K562 (cell line): ENCODE measurements around the gene UNC80. TPM values are rescaled to one million over a fixed set of nuclear protein-coding genes. Genes with fewer than 3 reads are reported as not detected.

Experiments used
- ATAC-seq: fragments of 200-7000 bp; cut with Tn5 transposase; 3 replicates; pipeline ENCODE4 v1.9.1; 2020; ENCODE audit warnings: moderate library complexity
- BruUV-seq: library from RNA; stranded (reverse); fragments of 400-500 nt; replicated peaks from 2 replicates; lab custom pipeline; 2021; lab: Mats Ljungman, UMichigan
- CTCF ChIA-PET: fragments of 300-600 bp; formaldehyde crosslinking; extraction: SDS; loops from one replicate; lab custom pipeline; 2021; ENCODE audit warnings: low intra/inter-chr PET ratio; lab: Yijun Ruan, JAX
- POLR2A ChIA-PET: fragments of 300-600, 350-650 bp; sonication (Branson Sonifier 250); formaldehyde crosslinking; extraction: SDS; loops from one replicate; lab custom pipeline; 2021; ENCODE audit warnings: antibody characterized with exemption, inconsistent platforms; lab: Yijun Ruan, JAX
- DNase-seq, 4 experiments: peaks; one replicate each; pipeline versions ENCODE4 v3.0.0 to v3.0.0-alpha.2; 2011 to 2018; ENCODE audit warnings: low spot score in 3 of 4, mixed read lengths in 3 of 4; ENCODE audit errors: extremely low read depth in 1 of 4
- FAIRE-seq: peaks from 2 replicates; lab custom pipeline; 2011; peaks lifted over from hg19 to GRCh38; lab: Jason Lieb, UNC
- H2AFZ ChIP-seq: 2 replicates; pipeline ENCODE4 v1.6.0; 2011; ENCODE audit warnings: low read depth, low read length, control low read depth, inconsistent platforms
- H3K27ac ChIP-seq: fragments of 200-600 bp; 3 replicates; pipeline ENCODE4 v1.8.0; 2011; ENCODE audit warnings: low read depth, mild to moderate bottlenecking, control low read depth, inconsistent platforms, low read length, moderate library complexity, mixed read lengths; ENCODE audit errors: extremely low read depth
- H3K27me3 ChIP-seq, 2 experiments: fragments of 300-600 bp in 1 of 2; 2 replicates in 1 of 2; 3 replicates in 1 of 2; pipeline versions ENCODE4 v1.6.0 to v1.8.0; 2011; ENCODE audit warnings: inconsistent platforms in 2 of 2, low read length in 2 of 2, mild to moderate bottlenecking in 1 of 2, mixed read lengths in 1 of 2, moderate library complexity in 1 of 2; ENCODE audit not compliant: control insufficient read depth in 2 of 2, insufficient read depth in 2 of 2
- H3K36me3 ChIP-seq: fragments of 300-600 bp; 3 replicates; pipeline ENCODE4 v1.8.0; 2011; ENCODE audit warnings: mild to moderate bottlenecking, low read length, inconsistent platforms; ENCODE audit not compliant: control insufficient read depth, insufficient read depth
- H3K4me1 ChIP-seq, 2 experiments: fragments of 200-600 bp in 1 of 2; replicated peaks in 1 of 2; 2 replicates in 1 of 2; 3 replicates in 1 of 2; pipeline versions ENCODE4 v1.5.1 to v1.8.0; 2011; ENCODE audit warnings: inconsistent platforms in 2 of 2, low read length in 2 of 2, mild to moderate bottlenecking in 1 of 2, mixed read lengths in 1 of 2, moderate library complexity in 1 of 2; ENCODE audit not compliant: control insufficient read depth in 2 of 2, insufficient read depth in 2 of 2
- H3K4me2 ChIP-seq: 2 replicates; pipeline ENCODE4 v1.6.1; 2011; ENCODE audit warnings: low read length, control low read depth, inconsistent platforms, mixed read lengths; ENCODE audit not compliant: insufficient read depth
- H3K4me3 ChIP-seq: fragments of 200-600 bp; sonication (generic), shearing (Covaris generic); 2 replicates; pipeline ENCODE4 v1.5.1; 2016; ENCODE audit warnings: control low read depth, inconsistent platforms
- H3K79me2 ChIP-seq: fragments of 200-600 bp; 3 replicates; pipeline ENCODE4 v1.8.0; 2011; ENCODE audit warnings: low read length, inconsistent platforms; ENCODE audit not compliant: control insufficient read depth, insufficient read depth
- H3K9ac ChIP-seq, 2 experiments: 2 replicates each; pipeline versions ENCODE4 v1.6.0 to v1.6.1; 2011; ENCODE audit warnings: low read depth in 2 of 2, low read length in 2 of 2, control low read depth in 1 of 2, inconsistent platforms in 1 of 2, mild to moderate bottlenecking in 1 of 2, mixed read lengths in 1 of 2; ENCODE audit not compliant: insufficient read depth in 1 of 2
- H3K9me1 ChIP-seq: one replicate; pipeline ENCODE4 v1.6.0; 2011; ENCODE audit warnings: inconsistent platforms, mild to moderate bottlenecking, low read length, moderate library complexity; ENCODE audit not compliant: control insufficient read depth, insufficient read depth
- H3K9me3 ChIP-seq: replicated peaks from 2 replicates; pipeline ENCODE4 v1.5.1; 2011; ENCODE audit warnings: low read depth, low read length, inconsistent platforms; ENCODE audit not compliant: control insufficient read depth, insufficient read depth
- H4K20me1 ChIP-seq: replicated peaks from 2 replicates; pipeline ENCODE4 v1.6.1; 2011; ENCODE audit warnings: low read length, inconsistent platforms, mixed read lengths; ENCODE audit not compliant: control insufficient read depth, insufficient read depth
- CBFA2T3 ChIP-seq: fragments of 450-650 bp; IDR thresholded peaks from 2 replicates; pipeline ENCODE4 v1.6.1; 2017
- CEBPB ChIP-seq: fragments of 450-650 bp; IDR thresholded peaks from 2 replicates; pipeline ENCODE4 v1.6.1; 2016; ENCODE audit warnings: missing genetic modification characterization, missing compliant biosample characterization
- E2F5 ChIP-seq: sonication (generic); formaldehyde crosslinking; IDR thresholded peaks from 2 replicates; pipeline ENCODE4 v1.8.0; 2022; ENCODE audit warnings: mild to moderate bottlenecking, missing genetic modification reagents
- ELF4 ChIP-seq: fragments of 450-650 bp; formaldehyde crosslinking; IDR thresholded peaks from 2 replicates; pipeline ENCODE4 v1.4.0; 2022; ENCODE audit warnings: missing genetic modification characterization
- HNRNPL ChIP-seq: fragments of 200-400 bp; formaldehyde crosslinking; IDR thresholded peaks from 2 replicates; pipeline ENCODE4 v1.6.1; 2017; ENCODE audit warnings: low read depth, mild to moderate bottlenecking, low read length
- RBBP5 ChIP-seq: fragments of 200-600 bp; sonication (generic); IDR thresholded peaks from 2 replicates; pipeline ENCODE4 v1.6.1; 2012; ENCODE audit warnings: borderline replicate concordance, mild to moderate bottlenecking, low read length, control low read depth, inconsistent platforms; ENCODE audit not compliant: insufficient read depth, poor library complexity, severe bottlenecking
- TSHZ1 ChIP-seq: fragments of 250-450 bp; sonication (Bioruptor Pico); IDR thresholded peaks from 2 replicates; pipeline ENCODE4 v1.4.0; 2020; ENCODE audit warnings: mild to moderate bottlenecking, moderate library complexity
- ZEB2 ChIP-seq: fragments of 450-650 bp; IDR thresholded peaks from 2 replicates; pipeline ENCODE4 v1.6.1; 2016
- WGBS: fragments of 100-300 bp; shearing (Covaris generic); methylation state at CpG from one replicate; pipeline ENCODE4 v1.1.6; 2016; ENCODE audit warnings: low coverage, mixed read lengths; ENCODE audit not compliant: insufficient coverage; ENCODE audit errors: missing lambda C conversion rate; 5-methylcytosine and 5-hydroxymethylcytosine counted together
- in situ Hi-C: fragments of 300-500 bp; cut with MboI; formaldehyde crosslinking; loops from 4 replicates; pipeline ENCODE4 v1.15.0; 2018; ENCODE audit warnings: inconsistent platforms, mixed read lengths
- intact Hi-C: fragments of 100-400 bp; cut with micrococcal nuclease; formaldehyde crosslinking; loops from 2 replicates; pipeline ENCODE4 v1.14.2; 2022
- polyA plus RNA-seq, 8 experiments: library from polyadenylated mRNA; depleted of rRNA in 4 of 8; stranded (reverse) in 5 of 8; unstranded in 3 of 8; fragments of >200 nt; fragmentation: Nextera tagmentation in 2 of 8; fragmentation: Illumina TruSeq in 1 of 8; extraction: Ambion mirVana in 2 of 8; extraction: Trizol in 1 of 8; gene quantifications; 2 replicates each; pipeline versions ENCODE4 v1.2.1 to v1.2.3, GENCODE V29; 2011 to 2014; ENCODE audit warnings: inconsistent platforms in 1 of 8, missing spikeins in 1 of 8
- total RNA-seq, 7 experiments: library from RNA; depleted of rRNA in 6 of 7; stranded (reverse); fragments of >200 nt in 6 of 7; fragmentation: Illumina TruSeq in 2 of 7; extraction: Trizol in 2 of 7; gene quantifications; 2 replicates each; pipeline versions ENCODE4 v1.2.1 to v1.2.3, GENCODE V29; 2011 to 2021; ENCODE audit warnings: low replicate concordance in 1 of 7
- TF ChIP-seq, protein P1 (sequence below), 3 experiments: fragments of 200-800 bp in 1 of 3; sonication (Bioruptor generic) in 1 of 3; sonication (generic) in 1 of 3; formaldehyde crosslinking in 1 of 3; IDR thresholded peaks; 2 replicates each; pipeline versions ENCODE4 v1.6.1 to v1.8.0; 2016 to 2022; ENCODE audit warnings: mild to moderate bottlenecking in 2 of 3, missing compliant biosample characterization in 2 of 3, missing genetic modification characterization in 2 of 3, missing genetic modification reagents in 1 of 3

UNC80 gene
- total and polyA plus RNA-seq, 9 of the 15 experiments (the other 6 are each of a cell fraction or from before 2014, with no cell fraction given) = under 0.01 to 0.04 (median 0.01) TPM; not detected in 5

- no peaks in the 10 kb centered on the region for H3K36me3 ChIP-seq
- no peaks in the 10 kb centered on the region for H4K20me1 ChIP-seq
- H3K4me1 ChIP-seq = no peaks in the 10 kb centered on the region
- no peak for ATAC-seq
- no peak overlapping the region for H2AFZ ChIP-seq
- CTCF ChIA-PET = no interaction called here
- in situ Hi-C loops (no loop called here), intact Hi-C loops (no loop called here)
- H3K4me3 ChIP-seq = no peak overlapping the region
- BruUV-seq = no TSS peak
- H3K27ac ChIP-seq = no peak overlapping the region
- H3K9me3 ChIP-seq = no peaks in the 10 kb centered on the region; the same call in 1 of the 2 replicates
- TF ChIP-seq E2F5 (CRISPR knock-in tag) = no peak
- no peak for TF ChIP-seq HNRNPL
- TF ChIP-seq ELF4 (CRISPR knock-in tag) = no peak
- TF ChIP-seq ZEB2 = no peak
- TF ChIP-seq CBFA2T3 = no peak
- TF ChIP-seq, all 486 proteins: peak for 0
- Histone ChIP-seq H3K9me1 (no peaks in the 10 kb centered on the region), H3K9ac (no peak overlapping the region), H3K4me2 (no peak overlapping the region), H3K79me2 (no peaks in the 10 kb centered on the region), H3K27me3 (no peaks in the 10 kb centered on the region)
- DNase-seq (no peak), FAIRE-seq (no peak)
- POLR2A ChIA-PET = no interaction called here
- WGBS = 0% methylated on average over 2 of the region's 2 CpGs
Observed at GRCh38 chr2:209901172-209901571, 129.5 kb downstream of the UNC80 start.

DNA sequence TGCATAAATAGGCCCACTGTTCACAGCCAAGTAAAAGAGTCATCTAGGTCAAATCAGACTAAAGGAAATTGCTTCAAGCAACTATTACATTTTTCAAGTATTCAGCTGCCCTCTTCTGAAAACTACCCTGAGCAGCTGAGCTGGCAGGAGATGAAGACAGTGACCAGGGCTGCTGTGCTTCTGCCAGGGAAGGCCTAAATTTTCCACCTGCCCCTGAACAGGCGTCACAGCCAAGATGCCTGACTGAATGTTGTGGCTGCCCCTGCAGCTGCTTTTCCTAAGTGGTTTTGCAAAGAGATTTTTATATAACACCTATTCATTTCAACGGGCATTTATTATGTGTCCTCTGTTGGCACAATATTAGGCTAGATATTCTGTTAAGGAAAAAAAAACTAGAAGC lies 134.1 kb downstream of the UNC80 start:
- H3K79me2 ChIP-seq = no peaks in the 10 kb centered on the region
- H3K27ac ChIP-seq = no peak overlapping the region
- DNase-seq (no peak), FAIRE-seq (no peak), ATAC-seq (no peak)
- no peak overlapping the region for H3K4me3 ChIP-seq
- in situ Hi-C loops (no loop called here), intact Hi-C loops (no loop called here)
- H4K20me1 ChIP-seq = no peaks in the 10 kb centered on the region
- no peaks in the 10 kb centered on the region for H3K4me1 ChIP-seq
- H3K9me3 ChIP-seq = no peaks in the 10 kb centered on the region; the same call in 1 of the 2 replicates
- 0% methylated on average over 2 of the region's 2 CpGs for WGBS
- H3K4me2 ChIP-seq = no peak overlapping the region
- ChIA-PET POLR2A (no interaction called here), CTCF (no interaction called here)
- no peak overlapping the region for H3K9ac ChIP-seq
- no peaks in the 10 kb centered on the region for H3K9me1 ChIP-seq
- no peaks in the 10 kb centered on the region for H3K36me3 ChIP-seq
- H2AFZ ChIP-seq = no peak overlapping the region
- H3K27me3 ChIP-seq = no peaks in the 10 kb centered on the region
- no TSS peak for BruUV-seq
- no peak for TF ChIP-seq CEBPB (tag)
- no peak for TF ChIP-seq TSHZ1 (CRISPR knock-in tag)
- TF ChIP-seq, protein P1, sequence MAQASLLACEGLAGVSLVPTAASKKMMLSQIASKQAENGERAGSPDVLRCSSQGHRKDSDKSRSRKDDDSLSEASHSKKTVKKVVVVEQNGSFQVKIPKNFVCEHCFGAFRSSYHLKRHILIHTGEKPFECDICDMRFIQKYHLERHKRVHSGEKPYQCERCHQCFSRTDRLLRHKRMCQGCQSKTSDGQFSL (CRISPR knock-in tag; IDR thresholded peaks at IDR 0.05) = no peak
- TF ChIP-seq, protein P1 (tag; IDR thresholded peaks at IDR 0.05) = no peak
- TF ChIP-seq RBBP5 = no peak
- no peak for TF ChIP-seq E2F5 (CRISPR knock-in tag)
